ENCODE data around the gene DNAJC5. TPM values are rescaled to one million over a fixed set of nuclear protein-coding genes. Genes with fewer than 3 reads are reported as not detected.
A peak's percentile ranks its signal among the peaks of the same experiment; 100 is the strongest.

Gene DNAJC5
- total and polyA plus RNA-seq, 2 of the 8 experiments (the other 6 are each of a cell fraction or from before 2014, with no cell fraction given), result 19.2 to 31.2 TPM

GRCh38 chr20:63893999-63894357, 948 bp upstream of the DNAJC5 start:
- 38% methylated on average over 6 of the region's 6 CpGs; no CpG with 5 or more reads in 1 of the 2 experiments for WGBS, 2 experiments (ENCODE audit: extremely low coverage in 1 of 2, insufficient coverage in 1 of 2, insufficient read length in 1 of 2, insufficient replicate concordance in 2 of 2, low coverage in 1 of 2, low lambda C conversion rate in 2 of 2, missing lambda C conversion rate in 1 of 2)
- DNase-seq (ENCODE audit: low read depth in 1 of 2, low spot score in 2 of 2), result no peak
- TF ChIP-seq POU5F1 (IDR thresholded peaks at IDR 0.05; ENCODE audit: low read depth, low read length), result no peak
- no peak for TF ChIP-seq TAF7 (optimal IDR thresholded peaks at IDR 0.05; ENCODE audit: borderline replicate concordance, low read depth, low read length)

More at GRCh38 chr20:63893999-63894357, 948 bp upstream of the DNAJC5 start:
- H4K5ac ChIP-seq (ENCODE audit: insufficient read length, low read depth, low read length), result no peak overlapping the region
- POLR2A ChIA-PET (ENCODE audit: partially characterized antibody), result interaction anchor here (0.6 to 4.5 kb wide), 8 partner anchors 11 to 198 kb away, joined by 3 to 23 read pairs (median 4); partner anchors contain the start of genes ABHD16B, PRPF6, TNFRSF6B and TPD52L2
- H3K9ac ChIP-seq (replicated peaks in 1 of 4; ENCODE audit: extremely low read depth in 1 of 4, low read depth in 3 of 4, low read length in 3 of 4), result no peak overlapping the region; a peak in 1 of 7 replicates
- no peak overlapping the region for H3K18ac ChIP-seq (ENCODE audit: extremely low read depth, low read length)
- H3K4ac ChIP-seq (replicated peaks; ENCODE audit: insufficient read length, low read depth, low read length), result no peak overlapping the region
- no peak overlapping the region for H4K91ac ChIP-seq (replicated peaks; ENCODE audit: insufficient read length, low read length)
- CTCF ChIA-PET (ENCODE audit: partially characterized antibody), result interaction anchor here (0.8 to 4.5 kb wide), 6 partner anchors 12 to 250 kb away, joined by 3 to 12 read pairs (median 3); no protein-coding TSS in a partner anchor
- no peak overlapping the region for H4K8ac ChIP-seq (ENCODE audit: extremely low read depth, insufficient read depth, low read length)
- no peak overlapping the region for H2AFZ ChIP-seq (ENCODE audit: low read length)
- no peak overlapping the region for H3K27ac ChIP-seq (ENCODE audit: low read depth, low read length)
- FAIRE-seq, result no peak
- H3K4me2 ChIP-seq (ENCODE audit: insufficient read depth in 1 of 2, low read depth in 2 of 2, low read length in 2 of 2), result peak overlapping the region; percentile 67 to 80
- H3K14ac ChIP-seq (ENCODE audit: insufficient read length), result no peak overlapping the region
- H3K79me2 ChIP-seq (ENCODE audit: control insufficient read depth in 1 of 2, insufficient read depth in 2 of 2, low read length in 2 of 2), result peaks cover 3 to 31% of the 10 kb centered on the region in 2 experiments; a peak in 2 of 4 replicates
- H3K4me1 ChIP-seq (replicated peaks in 1 of 4; ENCODE audit: control insufficient read depth in 3 of 4, insufficient read depth in 4 of 4, low read length in 3 of 4), result peaks cover 0 to 6% (median 4%) of the 10 kb centered on the region in 4 experiments; a peak in 4 of 7 replicates
- H3K4me3 ChIP-seq (ENCODE audit: extremely low read depth in 1 of 4, insufficient read depth in 2 of 4, low read depth in 3 of 4, low read length in 4 of 4), result peak overlapping the region; percentile 57 to 78 (median 60); a peak in 7 of 8 replicates
- H3K79me1 ChIP-seq (ENCODE audit: low read depth, low read length), result peaks cover 16% of the 10 kb centered on the region; the same call in 1 of the 2 replicates
- no peaks in the 10 kb centered on the region for H3K9me3 ChIP-seq (ENCODE audit: insufficient read depth in 2 of 2, low read depth in 1 of 2, low read length in 1 of 2)
- peaks cover 3% of the 10 kb centered on the region; the same call in 1 of the 2 replicates for H3K23me2 ChIP-seq (ENCODE audit: low read depth, low read length)
- H2BK12ac ChIP-seq (ENCODE audit: low read depth, low read length), result no peak overlapping the region
- H2BK5ac ChIP-seq (ENCODE audit: low read depth, low read length), result no peak overlapping the region
- no peak overlapping the region for H2BK120ac ChIP-seq (replicated peaks; ENCODE audit: low read depth, low read length)
- no peaks in the 10 kb centered on the region for H3K27me3 ChIP-seq (replicated peaks in 1 of 4; ENCODE audit: control insufficient read depth in 3 of 4, extremely low read depth in 1 of 4, insufficient read depth in 3 of 4, low read length in 3 of 4)
- no peak overlapping the region for H2BK20ac ChIP-seq (ENCODE audit: low read length)
- peaks cover 5 to 16% (median 8%) of the 10 kb centered on the region in 4 experiments for H3K36me3 ChIP-seq (ENCODE audit: control insufficient read depth in 2 of 4, insufficient read depth in 4 of 4, low read length in 3 of 4)
- H3K56ac ChIP-seq (replicated peaks; ENCODE audit: insufficient read length, low read depth, low read length), result no peak overlapping the region
- H3K23ac ChIP-seq (ENCODE audit: insufficient read length), result no peak overlapping the region
- H2AK5ac ChIP-seq (ENCODE audit: low read depth, low read length), result no peak overlapping the region
- H2BK15ac ChIP-seq (ENCODE audit: low read length), result no peak overlapping the region
- H4K20me1 ChIP-seq (replicated peaks in 1 of 2; ENCODE audit: control insufficient read depth in 1 of 2, insufficient read depth in 2 of 2, low read length in 2 of 2), result peaks cover 10 to 18% of the 10 kb centered on the region in 2 experiments

Data from H1 (cell line).